DMS53 treated with DMSO at 0.1 percent for 48 hours (cell line): ENCODE measurements around the gene KAT6B.
A peak's percentile ranks its signal among the peaks of the same experiment; 100 is the strongest.

ENCODE experiments used
- DNase-seq: peaks from one replicate; lab custom pipeline; 2025; ENCODE audit not compliant: unreplicated experiment; lab: John Stamatoyannopoulos, UW

KAT6B gene

DNA sequence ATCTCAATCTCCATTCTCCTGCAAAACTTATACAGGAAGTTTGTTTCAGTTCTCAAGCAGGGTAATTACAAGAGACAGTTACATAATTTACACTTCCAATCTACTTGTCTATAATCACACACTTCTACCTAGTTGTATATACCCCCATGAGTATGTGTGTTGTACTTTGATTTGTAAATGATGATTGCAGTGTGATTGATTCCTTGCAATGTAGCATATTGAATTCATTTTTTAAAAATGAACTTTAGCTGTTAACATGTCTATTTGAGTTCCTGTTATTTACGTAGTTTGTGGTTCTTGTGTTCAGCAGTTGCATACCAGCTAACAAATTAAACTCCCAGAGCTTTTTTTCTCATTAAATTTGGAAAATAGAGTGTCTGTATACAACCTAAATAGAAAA, 182.6 kb downstream of the KAT6B start:
- DNase-seq = no peak

GRCh38 chr10:75009426-75009825, 183.0 kb downstream of the KAT6B start:
- no peak for DNase-seq

GRCh38 chr10:75010373-75010772, 184.0 kb downstream of the KAT6B start:
- DNase-seq = no peak

- DNase-seq = no peak
Observed at GRCh38 chr10:75011221-75011620, 184.8 kb downstream of the KAT6B start.

- no peak for DNase-seq
Observed at GRCh38 chr10:75012471-75012870, 186.1 kb downstream of the KAT6B start.

GRCh38 chr10:75013007-75013406, 186.6 kb downstream of the KAT6B start:
- no peak for DNase-seq

GRCh38 chr10:75013522-75013921, 187.1 kb downstream of the KAT6B start:
- no peak for DNase-seq

DNA sequence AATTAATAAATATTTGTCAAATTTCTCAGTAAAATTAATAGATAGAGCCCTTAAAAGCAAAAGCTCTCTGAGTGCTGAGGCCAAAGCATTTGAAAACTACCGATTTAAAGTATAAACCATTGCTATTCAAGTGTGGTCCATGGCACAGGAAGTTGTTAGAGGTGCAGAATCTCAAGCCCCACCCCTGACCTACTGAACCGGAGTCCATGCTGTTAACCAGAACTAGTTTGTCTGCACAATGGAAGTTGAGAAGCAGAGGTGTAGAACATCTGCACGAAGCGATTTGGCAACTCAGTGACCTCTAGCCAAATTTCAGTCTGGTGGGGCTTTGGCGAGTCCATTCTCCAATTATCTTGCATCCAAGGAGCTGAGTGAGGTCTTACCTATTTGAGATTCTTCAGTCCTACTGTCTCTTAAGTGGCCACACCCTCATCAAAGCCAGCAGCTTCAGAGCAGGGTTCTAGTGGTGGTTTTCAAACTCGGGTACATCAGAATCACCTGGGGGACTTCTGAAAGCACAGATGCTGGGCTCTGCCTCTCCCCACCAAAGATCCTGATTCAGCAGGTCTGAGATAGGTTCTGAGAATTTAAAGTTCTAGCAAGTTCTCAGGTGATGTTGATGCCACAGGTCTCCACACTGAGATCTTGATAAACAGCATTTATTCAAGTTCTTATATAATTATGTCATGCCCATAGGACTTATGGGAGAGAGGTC, 188.3 kb downstream of the KAT6B start:
- no peak for DNase-seq

GRCh38 chr10:75015442-75015841, 189.0 kb downstream of the KAT6B start:
- no peak for DNase-seq

DNA sequence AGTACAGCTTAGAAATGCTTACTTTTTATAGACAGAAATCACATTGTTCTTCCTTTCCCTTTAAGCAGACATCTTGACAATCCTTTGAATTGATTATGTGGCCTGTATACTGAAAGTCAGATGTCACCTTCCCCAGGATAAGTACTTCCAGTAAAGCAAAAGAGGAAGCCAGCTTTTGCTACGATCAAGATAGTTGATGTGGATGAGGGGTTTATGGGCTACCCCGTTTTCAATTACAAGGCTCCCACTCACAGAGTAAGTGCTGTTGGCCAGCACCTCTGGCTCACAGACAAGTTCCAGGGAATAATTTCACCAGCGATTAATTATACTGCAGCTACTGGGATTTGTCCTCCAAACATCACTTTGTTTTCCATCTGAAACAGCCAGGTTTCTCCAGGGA, 189.9 kb downstream of the KAT6B start:
- DNase-seq = no peak

DNA sequence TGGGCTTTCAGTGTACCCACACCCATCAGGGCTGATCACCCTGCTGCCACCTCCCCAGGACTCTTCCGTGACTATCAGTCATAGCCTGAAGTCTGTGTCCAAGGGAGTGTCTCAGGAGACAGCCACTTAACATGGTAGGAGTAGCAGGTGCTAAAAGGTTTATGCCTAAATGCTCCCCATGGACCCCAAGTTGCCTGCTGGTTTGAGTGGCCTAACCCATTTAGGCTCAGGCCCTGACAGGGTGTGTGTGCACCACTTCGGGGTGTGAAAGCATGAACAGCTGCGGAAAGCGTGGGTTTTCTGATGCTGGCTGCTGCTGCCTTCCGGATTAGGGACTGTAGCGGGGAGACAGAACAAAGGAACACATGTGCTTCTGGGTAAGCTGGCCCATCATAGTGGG, 191.9 kb downstream of the KAT6B start:
- no peak for DNase-seq

- no peak for DNase-seq
Observed at GRCh38 chr10:75018686-75019307, 192.4 kb downstream of the KAT6B start.

- DNase-seq = peak; percentile 9
Observed at GRCh38 chr10:75019370-75019769, 193.0 kb downstream of the KAT6B start.

DNA sequence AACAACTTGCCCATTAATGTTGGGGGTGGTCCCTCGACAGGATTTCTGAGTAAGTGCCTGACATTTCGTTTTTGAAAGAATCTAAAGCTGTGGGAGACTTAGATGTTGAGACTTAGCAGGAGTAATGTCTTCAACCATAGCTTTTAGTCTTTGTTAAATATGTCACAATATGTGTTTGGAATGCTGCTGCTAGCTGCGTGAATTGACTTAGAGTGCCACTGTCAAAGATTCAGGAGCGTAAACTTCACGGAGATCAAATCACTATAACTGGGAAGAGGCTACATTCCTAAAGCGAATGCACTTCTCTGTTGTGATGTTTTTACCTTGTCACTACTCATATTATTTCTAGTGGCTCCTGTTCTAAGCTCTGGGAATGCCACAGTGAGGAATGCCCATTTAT, 193.8 kb downstream of the KAT6B start:
- no peak for DNase-seq

DNA sequence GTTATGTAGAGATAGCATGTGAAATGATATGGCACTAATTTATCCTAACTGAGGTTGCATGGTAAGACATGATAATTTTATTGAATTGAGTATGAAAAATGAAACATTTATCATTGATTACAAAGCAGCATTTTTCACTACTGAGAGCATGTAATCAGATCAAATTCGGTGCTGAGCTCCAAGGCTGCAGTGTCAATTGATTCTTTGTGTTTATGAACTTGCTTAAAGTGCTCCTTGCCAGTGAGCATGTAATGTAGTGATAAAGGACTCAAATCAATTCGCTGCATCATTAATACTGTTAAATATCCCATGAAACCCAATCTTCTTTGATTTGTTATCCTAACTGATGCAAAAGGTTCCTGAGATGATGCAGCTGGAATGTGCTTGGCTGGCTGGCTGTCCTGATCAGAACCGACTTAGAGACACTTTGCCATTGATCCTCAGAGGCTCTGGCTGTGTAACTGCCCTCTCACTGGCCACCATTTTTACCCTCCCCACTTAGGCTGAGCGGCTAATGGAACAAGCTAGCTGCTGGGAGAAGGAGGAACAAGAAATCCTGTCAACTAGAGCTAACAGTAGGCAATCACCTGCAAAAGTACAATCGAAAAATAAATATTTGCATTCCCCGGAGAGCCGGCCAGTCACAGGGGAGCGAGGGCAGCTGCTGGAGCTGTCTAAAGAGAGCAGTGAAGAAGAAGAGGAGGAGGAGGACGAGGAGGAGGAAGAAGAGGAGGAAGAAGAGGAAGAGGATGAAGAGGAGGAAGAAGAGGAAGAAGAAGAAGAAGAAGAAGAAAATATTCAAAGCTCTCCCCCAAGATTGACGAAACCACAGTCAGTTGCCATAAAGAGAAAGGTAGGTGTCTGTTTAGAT, 195.2 kb downstream of the KAT6B start:
- DNase-seq = peak; percentile 71

GRCh38 chr10:75023074-75023473, 196.7 kb downstream of the KAT6B start:
- no peak for DNase-seq

DNA sequence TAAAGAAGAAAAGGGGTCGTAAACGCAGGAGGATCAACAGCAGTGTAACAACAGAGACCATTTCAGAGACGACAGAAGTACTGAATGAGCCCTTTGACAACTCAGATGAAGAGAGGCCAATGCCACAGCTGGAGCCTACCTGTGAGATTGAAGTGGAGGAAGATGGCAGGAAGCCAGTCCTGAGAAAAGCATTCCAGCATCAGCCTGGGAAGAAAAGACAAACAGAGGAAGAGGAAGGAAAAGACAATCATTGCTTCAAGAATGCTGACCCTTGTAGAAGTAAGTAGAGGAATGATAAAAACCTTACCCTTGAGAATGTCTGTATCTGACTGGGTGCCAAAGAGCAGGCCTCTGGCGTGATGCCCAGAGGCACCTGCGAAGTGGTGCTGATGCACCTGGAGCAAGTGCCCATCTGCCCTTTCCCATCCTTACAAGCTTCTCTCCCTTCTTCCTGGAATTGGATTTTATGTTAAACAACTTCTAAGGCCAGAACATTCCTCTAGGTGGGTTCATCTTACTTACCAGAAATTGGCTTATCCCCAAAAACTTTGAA, 198.6 kb downstream of the KAT6B start:
- peak; percentile 70 for DNase-seq

- no peak for DNase-seq
Observed at GRCh38 chr10:75028049-75028448, 201.6 kb downstream of the KAT6B start.

- DNase-seq = no peak
Observed at GRCh38 chr10:75028748-75029147, 202.3 kb downstream of the KAT6B start.

GRCh38 chr10:75029420-75029819, 203.0 kb downstream of the KAT6B start:
- no peak for DNase-seq

DNA sequence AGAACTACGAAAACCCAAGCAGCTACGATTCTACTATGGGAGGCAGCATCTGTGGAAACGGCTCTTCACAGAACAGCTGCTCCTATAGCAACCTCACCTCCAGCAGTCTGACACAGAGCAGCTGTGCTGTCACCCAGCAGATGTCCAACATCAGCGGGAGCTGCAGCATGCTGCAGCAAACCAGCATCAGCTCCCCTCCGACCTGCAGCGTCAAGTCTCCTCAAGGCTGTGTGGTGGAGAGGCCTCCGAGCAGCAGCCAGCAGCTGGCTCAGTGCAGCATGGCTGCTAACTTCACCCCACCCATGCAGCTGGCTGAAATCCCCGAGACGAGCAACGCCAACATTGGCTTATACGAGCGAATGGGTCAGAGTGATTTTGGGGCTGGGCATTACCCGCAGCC, 203.5 kb downstream of the KAT6B start:
- no peak for DNase-seq

DNA sequence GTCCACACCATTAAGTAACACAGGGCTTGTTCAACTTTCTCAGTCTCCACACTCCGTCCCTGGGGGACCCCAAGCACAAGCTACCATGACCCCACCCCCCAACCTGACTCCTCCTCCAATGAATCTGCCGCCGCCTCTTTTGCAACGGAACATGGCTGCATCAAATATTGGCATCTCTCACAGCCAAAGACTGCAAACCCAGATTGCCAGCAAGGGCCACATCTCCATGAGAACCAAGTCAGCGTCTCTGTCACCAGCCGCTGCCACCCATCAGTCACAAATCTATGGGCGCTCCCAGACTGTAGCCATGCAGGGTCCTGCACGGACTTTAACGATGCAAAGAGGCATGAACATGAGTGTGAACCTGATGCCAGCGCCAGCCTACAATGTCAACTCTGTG, 204.0 kb downstream of the KAT6B start:
- no peak for DNase-seq
